MCF 10A (cell line): Measurements from ENCODE around the gene PALLD. TPM values are rescaled to one million over a fixed set of nuclear protein-coding genes. Genes with fewer than 3 reads are reported as not detected.
A peak's percentile ranks its signal among the peaks of the same experiment; 100 is the strongest.

Experiments
- BruUV-seq: library from RNA; stranded (reverse); fragments of 400-500 nt; replicated peaks from 2 replicates; lab custom pipeline; 2021; lab: Mats Ljungman, UMichigan
- CTCF ChIA-PET: fragments of 300-600 bp; sonication (Branson Sonifier 250); formaldehyde crosslinking; extraction: SDS; loops from one replicate; lab custom pipeline; 2021; ENCODE audit warnings: antibody characterized with exemption, inconsistent platforms; lab: Yijun Ruan, JAX
- POLR2A ChIA-PET: fragments of 300-600, 350-650 bp; sonication (Branson Sonifier 250); formaldehyde crosslinking; extraction: SDS; loops from one replicate; lab custom pipeline; 2020; ENCODE audit warnings: antibody characterized with exemption, inconsistent platforms; lab: Yijun Ruan, JAX
- DNase-seq: peaks from one replicate; pipeline ENCODE4 v3.0.0-alpha.2; 2018; ENCODE audit not compliant: unreplicated experiment
- H3K27ac Mint-ChIP-seq: one replicate; pipeline ENCODE4 v1.8.0; 2022; ENCODE audit warnings: mild to moderate bottlenecking, low read depth, mixed read lengths; ENCODE audit not compliant: unreplicated experiment
- H3K27me3 Mint-ChIP-seq: one replicate; pipeline ENCODE4 v1.8.0; 2022; ENCODE audit warnings: mixed read lengths; ENCODE audit not compliant: insufficient read depth, unreplicated experiment
- H3K36me3 Mint-ChIP-seq: one replicate; pipeline ENCODE4 v1.8.0; 2022; ENCODE audit warnings: mild to moderate bottlenecking, moderate library complexity, mixed read lengths; ENCODE audit not compliant: insufficient read depth, unreplicated experiment
- H3K4me1 Mint-ChIP-seq: one replicate; pipeline ENCODE4 v1.8.0; 2022; ENCODE audit warnings: mixed read lengths; ENCODE audit not compliant: insufficient read depth, unreplicated experiment
- H3K4me3 Mint-ChIP-seq: one replicate; pipeline ENCODE4 v1.8.0; 2022; ENCODE audit warnings: mild to moderate bottlenecking, moderate library complexity, mixed read lengths; ENCODE audit not compliant: unreplicated experiment
- H3K9me3 Mint-ChIP-seq: one replicate; pipeline ENCODE4 v1.8.0; 2022; ENCODE audit warnings: mixed read lengths; ENCODE audit not compliant: unreplicated experiment
- CTCF ChIP-seq: fragments of 200-600 bp; IDR thresholded peaks from one replicate; pipeline ENCODE4 v1.8.0; 2022; ENCODE audit warnings: antibody characterized with exemption, mild to moderate bottlenecking; ENCODE audit not compliant: unreplicated experiment
- intact Hi-C: fragments of 100-400 bp; cut with micrococcal nuclease; formaldehyde crosslinking; loops from 2 replicates; pipeline ENCODE4 v1.14.1; 2022
- total RNA-seq: library from RNA; stranded (reverse); gene quantifications from 2 replicates; pipeline ENCODE4 v1.2.3, GENCODE V29; 2022

The PALLD gene
- total RNA-seq, 1 experiment from 2014 or later, result 191 TPM

GRCh38 chr4:168831919-168832762 is 335.3 kb downstream of the PALLD start:
- TF ChIP-seq CTCF, result no peak
- H3K36me3 Mint-ChIP-seq, result peaks cover 38% of the 10 kb centered on the region
- peak overlapping the region; percentile 97 for H3K27ac Mint-ChIP-seq
- H3K9me3 Mint-ChIP-seq, result no peaks in the 10 kb centered on the region
- H3K4me3 Mint-ChIP-seq, result peak overlapping the region; percentile 93
- CTCF ChIA-PET, result interaction anchor here (0.6 to 5.5 kb wide), 13 partner anchors 11 to 246 kb away, joined by 3 to 36 read pairs (median 5); no protein-coding TSS in a partner anchor
- no TSS peak for BruUV-seq
- peak; percentile 85 for DNase-seq
- no peaks in the 10 kb centered on the region for H3K27me3 Mint-ChIP-seq
- intact Hi-C loops, result loop anchor here (1.0 to 2.0 kb wide), 3 partner anchors 15 to 247 kb away; no protein-coding TSS in a partner anchor
- peaks cover 24% of the 10 kb centered on the region for H3K4me1 Mint-ChIP-seq
- POLR2A ChIA-PET, result interaction anchor here (0.6 to 8.1 kb wide), 42 partner anchors 10 to 1526 kb away, joined by 3 to 265 read pairs (median 5); partner anchors contain the start of gene CBR4

GRCh38 chr4:168832763-168833575 is 336.1 kb downstream of the PALLD start:
- DNase-seq, result peak; percentile 50

GRCh38 chr4:168833881-168834280 is 337.0 kb downstream of the PALLD start:
- Mint-ChIP-seq H3K27ac (peak overlapping the region; percentile 97), H3K9me3 (no peaks in the 10 kb centered on the region), H3K27me3 (no peaks in the 10 kb centered on the region), H3K36me3 (peaks cover 56% of the 10 kb centered on the region), H3K4me1 (peaks cover 33% of the 10 kb centered on the region), H3K4me3 (peak overlapping the region; percentile 93)
- DNase-seq, result no peak
- ChIA-PET CTCF (interaction anchor here (0.6 to 5.5 kb wide), 18 partner anchors 8 to 1413 kb away, joined by 3 to 36 read pairs (median 4); no protein-coding TSS in a partner anchor), POLR2A (interaction anchor here (0.5 to 8.1 kb wide), 19 partner anchors 8 to 1066 kb away, joined by 3 to 265 read pairs (median 6); no protein-coding TSS in a partner anchor)
- intact Hi-C loops, result loop anchor here (1.0 to 2.0 kb wide), 3 partner anchors 83 to 249 kb away; no protein-coding TSS in a partner anchor
- BruUV-seq, result TSS peak; percentile 34
- no peak for TF ChIP-seq CTCF

More at GRCh38 chr4:168832763-168833575, 336.1 kb downstream of the PALLD start:
- BruUV-seq, result no TSS peak
- TF ChIP-seq CTCF, result peak; percentile 23
- intact Hi-C loops, result loop anchor here (1.0 to 2.0 kb wide), 3 partner anchors 84 to 248 kb away; no protein-coding TSS in a partner anchor
- Mint-ChIP-seq H3K27me3 (no peaks in the 10 kb centered on the region), H3K4me3 (peak overlapping the region; percentile 93), H3K9me3 (no peaks in the 10 kb centered on the region), H3K27ac (peak overlapping the region; percentile 97), H3K36me3 (peaks cover 47% of the 10 kb centered on the region), H3K4me1 (peaks cover 29% of the 10 kb centered on the region)
- ChIA-PET POLR2A (interaction anchor here (0.6 to 8.1 kb wide), 29 partner anchors 9 to 341 kb away, joined by 3 to 265 read pairs (median 6); partner anchors contain the start of gene CBR4), CTCF (interaction anchor here (0.6 to 5.5 kb wide), 22 partner anchors 9 to 1414 kb away, joined by 3 to 36 read pairs (median 4); no protein-coding TSS in a partner anchor)
